H4 (cell line): ENCODE measurements around the gene SERPINE3. TPM values are rescaled to one million over a fixed set of nuclear protein-coding genes. Genes with fewer than 3 reads are reported as not detected.
A peak's percentile ranks its signal among the peaks of the same experiment; 100 is the strongest.

Experiments used
- DNase-seq: peaks from one replicate; pipeline ENCODE4 v3.0.0-alpha.2; 2015; ENCODE audit warnings: low spot score
- total RNA-seq: library from RNA; depleted of rRNA; stranded (reverse); fragments of >200 nt; shearing (Covaris generic); gene quantifications from 2 replicates; pipeline ENCODE4 v1.2.3, GENCODE V29; 2014; rRNA removed

SERPINE3 gene
- total RNA-seq, 1 experiment from 2014 or later: not detected

DNA sequence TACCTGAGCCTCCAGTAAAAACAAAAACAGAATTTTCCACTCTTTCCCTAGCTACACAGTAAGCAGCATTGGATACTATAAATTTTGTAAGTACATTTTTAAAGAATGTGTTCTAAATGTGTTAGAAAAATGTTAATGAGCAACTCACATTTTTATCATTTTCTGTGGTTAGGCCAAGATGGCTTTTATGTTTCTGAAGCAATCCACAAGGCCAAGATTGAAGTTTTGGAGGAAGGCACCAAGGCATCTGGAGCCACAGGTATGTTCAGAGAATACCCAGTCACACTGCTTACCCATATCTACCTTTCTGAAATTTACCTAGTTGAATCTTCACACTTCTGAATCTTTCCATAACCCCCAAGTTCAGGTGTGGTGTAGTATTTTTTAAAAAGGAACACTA lies 21.6 kb downstream of the SERPINE3 start:
- DNase-seq: no peak

DNA sequence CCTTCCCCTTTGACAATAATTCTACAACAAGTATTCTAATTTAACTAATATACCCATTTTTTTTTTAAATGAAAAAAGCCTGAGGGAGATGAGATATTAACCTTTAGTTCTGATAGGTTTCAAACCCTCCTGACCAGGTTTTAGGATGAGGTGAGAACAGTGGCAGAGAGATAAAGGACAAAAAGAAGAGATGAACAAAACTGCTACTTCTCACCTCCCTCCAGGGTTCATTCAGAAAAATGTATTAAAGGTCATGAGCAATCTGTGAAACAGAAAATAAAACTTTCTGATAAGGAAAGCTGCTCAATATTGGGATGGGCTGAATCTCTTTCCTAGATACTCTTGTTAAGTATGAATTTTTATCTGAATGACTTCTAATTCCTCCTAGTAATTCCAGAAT lies 24.1 kb downstream of the SERPINE3 start:
- DNase-seq: no peak

- peak; percentile 6 for DNase-seq
Measured at GRCh38 chr13:51364404-51365008, 25.0 kb downstream of the SERPINE3 start.

DNA sequence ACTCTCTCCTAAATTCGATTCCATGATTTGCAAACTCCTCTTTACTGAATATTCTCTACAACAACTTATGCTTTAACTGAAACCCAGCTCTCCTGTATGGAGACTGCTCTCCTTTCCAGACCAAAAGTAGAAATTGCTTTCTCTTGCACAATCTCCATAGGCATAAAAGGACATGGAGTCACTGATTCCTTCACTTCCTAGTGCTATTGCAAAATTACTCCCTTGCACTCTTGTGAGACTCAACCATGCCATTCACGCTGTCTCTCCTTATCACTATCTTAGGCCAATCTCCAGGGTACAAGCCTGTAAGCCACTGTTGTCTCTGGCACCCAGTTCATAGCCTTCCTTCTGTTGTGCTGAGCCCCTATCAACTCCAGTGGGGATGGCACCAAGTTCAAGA lies 30.6 kb downstream of the SERPINE3 start:
- no peak for DNase-seq

DNA sequence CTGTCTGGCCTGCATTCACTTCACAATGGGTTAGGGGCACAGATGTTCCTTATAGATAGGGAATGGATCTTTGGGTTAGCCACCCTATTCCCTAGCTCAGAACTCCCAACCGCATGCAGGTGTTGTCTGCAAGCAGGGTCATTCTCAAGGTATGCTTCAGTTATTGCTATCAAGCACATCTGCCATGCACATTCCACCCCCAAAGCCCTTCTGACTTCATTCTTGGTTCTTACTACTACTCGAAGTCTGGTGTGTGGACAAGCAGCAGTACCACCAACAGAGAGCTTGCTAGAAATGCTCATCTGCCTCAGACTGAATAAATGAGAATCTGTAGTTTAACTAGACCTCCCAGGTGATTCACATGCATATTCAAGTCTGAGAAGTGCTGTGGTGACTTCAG lies 31.3 kb downstream of the SERPINE3 start:
- no peak for DNase-seq

GRCh38 chr13:51371768-51372399 lies 32.4 kb downstream of the SERPINE3 start:
- no peak for DNase-seq

- DNase-seq: no peak
Measured at GRCh38 chr13:51373451-51373850, 34.0 kb downstream of the SERPINE3 start.

- no peak for DNase-seq
Measured at GRCh38 chr13:51380269-51380668, 40.8 kb downstream of the SERPINE3 start.

DNA sequence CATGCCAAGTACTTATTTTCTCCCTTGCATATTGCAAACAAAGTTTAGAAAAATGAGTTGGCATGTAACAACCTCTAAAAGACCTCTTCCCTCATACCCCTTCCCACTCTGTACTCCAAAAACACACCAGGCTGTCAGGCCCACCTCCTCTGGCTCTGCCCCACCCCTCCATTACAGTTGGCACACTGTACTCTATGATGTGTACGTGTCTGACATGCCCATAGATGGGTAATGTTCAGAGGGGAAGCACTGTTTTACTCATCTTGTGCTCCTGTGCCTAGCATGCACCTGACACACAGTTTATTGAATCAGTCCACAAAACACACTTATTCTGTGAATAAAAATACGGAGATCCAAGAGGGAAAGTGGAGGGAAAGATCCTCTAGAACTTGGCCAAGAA lies 45.6 kb downstream of the SERPINE3 start:
- no peak for DNase-seq

DNA sequence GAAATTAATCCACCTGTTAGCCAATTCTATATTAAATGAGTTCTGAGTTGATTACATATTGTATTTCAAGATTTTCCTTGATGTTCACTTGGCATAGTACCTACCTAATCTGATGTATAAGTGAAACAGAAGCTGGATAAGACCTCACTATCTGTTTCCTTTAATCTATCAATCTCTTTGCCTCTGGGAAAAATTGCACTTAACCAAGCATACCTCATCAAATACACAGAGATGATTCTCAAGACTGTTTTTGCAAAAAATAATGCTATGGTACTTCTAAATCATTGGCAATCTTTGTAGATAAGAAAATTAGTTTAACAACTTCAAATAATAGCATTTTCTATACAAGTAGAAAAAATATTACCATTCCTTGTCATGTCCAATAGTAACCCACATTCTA lies 55.2 kb downstream of the SERPINE3 start:
- no peak for DNase-seq

DNA sequence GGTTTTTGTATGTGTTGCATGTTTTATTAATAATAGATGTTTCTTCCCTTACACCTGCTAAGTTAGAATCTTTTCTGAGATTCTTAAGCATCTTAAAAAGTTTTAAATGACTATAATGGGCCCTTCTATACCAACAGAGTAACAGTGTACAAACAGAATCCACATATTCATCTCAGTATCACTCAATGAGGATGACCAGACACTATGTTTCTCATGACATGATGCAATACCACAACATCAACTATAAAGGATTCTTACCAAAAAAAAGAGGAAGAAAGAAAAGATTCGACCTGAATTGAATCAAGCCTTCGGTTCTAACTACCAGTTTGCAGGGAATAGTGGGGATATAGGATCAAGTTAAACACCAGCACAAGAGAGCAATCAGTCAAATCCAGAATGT lies 56.9 kb downstream of the SERPINE3 start:
- DNase-seq: no peak

- DNase-seq: peak; percentile 53
Measured at GRCh38 chr13:51397262-51397941, 57.9 kb downstream of the SERPINE3 start.

- no peak for DNase-seq
Measured at GRCh38 chr13:51405176-51405575, 65.7 kb downstream of the SERPINE3 start.

- no peak for DNase-seq
Measured at GRCh38 chr13:51412431-51412830, 72.9 kb downstream of the SERPINE3 start.

Other genes starting within 250 kb of the SERPINE3 start
- not detected in 2 replicates for gene C13orf42, start 228.4 kb upstream of the SERPINE3 start, total RNA-seq
- 0.55 and 1.0 TPM in 2 replicates for gene FAM124A, start 117.3 kb upstream of the SERPINE3 start, total RNA-seq
- gene INTS6, start 113.3 kb downstream of the SERPINE3 start, total RNA-seq: 18.6 and 21.0 TPM in 2 replicates
- gene WDFY2, start 244.8 kb downstream of the SERPINE3 start, total RNA-seq: 0.68 and 1.3 TPM in 2 replicates